PC-9 (cell line): ENCODE data around the gene SYNJ2. TPM values are rescaled to one million over a fixed set of nuclear protein-coding genes. Genes with fewer than 3 reads are reported as not detected.
A peak's percentile ranks its signal among the peaks of the same experiment; 100 is the strongest.

Experiments used
- BruUV-seq: library from RNA; stranded (reverse); fragments of 400-500 nt; replicated peaks from 2 replicates; lab custom pipeline; 2021; lab: Mats Ljungman, UMichigan
- CTCF ChIA-PET: fragments of 300-600 bp; sonication (Branson Sonifier 250); formaldehyde crosslinking; loops from one replicate; lab custom pipeline; 2022; ENCODE audit warnings: antibody characterized with exemption; lab: Charles Lee
- POLR2A ChIA-PET: fragments of 300-600 bp; sonication (Branson Sonifier 250); formaldehyde crosslinking; loops from one replicate; lab custom pipeline; 2022; ENCODE audit warnings: antibody characterized with exemption; ENCODE audit not compliant: unreplicated experiment; lab: Charles Lee
- DNase-seq, 2 experiments: peaks; one replicate each; pipeline versions ENCODE4 v3.0.0 to v3.0.0-alpha.2; 2015 to 2022; ENCODE audit warnings: mixed read lengths in 1 of 2
- H2AFZ ChIP-seq: fragments of 200-600 bp; sonication (generic); 2 replicates; pipeline ENCODE4 v1.8.1; 2017; ENCODE audit warnings: antibody characterized with exemption
- H3F3A ChIP-seq: fragments of 200-600 bp; sonication (generic); 2 replicates; pipeline ENCODE4 v1.8.1; 2017; ENCODE audit warnings: antibody characterized with exemption, mild to moderate bottlenecking, low read depth; ENCODE audit not compliant: insufficient read depth
- H3K27ac ChIP-seq: fragments of 200-600 bp; sonication (generic); 2 replicates; pipeline ENCODE4 v1.6.1; 2016; ENCODE audit warnings: mixed run types
- H3K27me3 ChIP-seq: fragments of 200-600 bp; sonication (generic); 2 replicates; pipeline ENCODE4 v1.6.1; 2016; ENCODE audit warnings: low read depth, mixed run types; ENCODE audit not compliant: insufficient read depth
- H3K36me3 ChIP-seq: fragments of 200-600 bp; sonication (generic); 2 replicates; pipeline ENCODE4 v1.6.1; 2016; ENCODE audit warnings: low read depth, mixed run types
- H3K4me1 ChIP-seq: fragments of 200-600 bp; sonication (generic); replicated peaks from 2 replicates; pipeline ENCODE4 v1.6.1; 2016; ENCODE audit warnings: mixed run types; ENCODE audit not compliant: insufficient read depth
- H3K4me2 ChIP-seq: fragments of 200-600 bp; sonication (generic); 2 replicates; pipeline ENCODE4 v1.6.1; 2017; ENCODE audit warnings: mixed run types
- H3K4me3 ChIP-seq: fragments of 200-600 bp; sonication (generic); 2 replicates; pipeline ENCODE4 v1.6.1; 2016; ENCODE audit warnings: mixed run types
- H3K79me2 ChIP-seq: fragments of 200-600 bp; sonication (generic); 2 replicates; pipeline ENCODE4 v1.6.1; 2017; ENCODE audit warnings: low read depth, mixed run types
- H3K9me2 ChIP-seq: fragments of 200-600 bp; sonication (generic); 2 replicates; pipeline ENCODE4 v1.8.1; 2017; ENCODE audit warnings: mild to moderate bottlenecking; ENCODE audit not compliant: insufficient read depth
- H3K9me3 ChIP-seq: fragments of 200-600 bp; sonication (generic); 2 replicates; pipeline ENCODE4 v1.8.1; 2016; ENCODE audit warnings: low read depth; ENCODE audit not compliant: insufficient read depth
- H4K20me1 ChIP-seq: fragments of 200-600 bp; sonication (generic); 2 replicates; pipeline ENCODE4 v1.8.1; 2017; ENCODE audit not compliant: insufficient read depth
- EZH2 ChIP-seq: fragments of 200-600 bp; sonication (generic); IDR thresholded peaks from 2 replicates; pipeline ENCODE4 v1.8.0; 2017; ENCODE audit warnings: antibody characterized with exemption, low read depth
- intact Hi-C: fragments of 100-400 bp; cut with micrococcal nuclease; formaldehyde crosslinking; loops from one replicate; pipeline ENCODE4 v1.10.0; 2022; ENCODE audit not compliant: unreplicated experiment
- total RNA-seq: library from RNA; stranded (reverse); gene quantifications from 2 replicates; pipeline ENCODE4 v1.2.3, GENCODE V29; 2021
- TF ChIP-seq, protein P1 (sequence below): fragments of 200-600 bp; sonication (generic); conservative IDR thresholded peaks from 2 replicates; pipeline ENCODE4 v1.6.1; 2017; ENCODE audit warnings: mixed run types, antibody characterized with exemption, mild to moderate bottlenecking, moderate library complexity

The SYNJ2 gene
- total RNA-seq, 1 experiment from 2014 or later: 30.3 TPM

DNA sequence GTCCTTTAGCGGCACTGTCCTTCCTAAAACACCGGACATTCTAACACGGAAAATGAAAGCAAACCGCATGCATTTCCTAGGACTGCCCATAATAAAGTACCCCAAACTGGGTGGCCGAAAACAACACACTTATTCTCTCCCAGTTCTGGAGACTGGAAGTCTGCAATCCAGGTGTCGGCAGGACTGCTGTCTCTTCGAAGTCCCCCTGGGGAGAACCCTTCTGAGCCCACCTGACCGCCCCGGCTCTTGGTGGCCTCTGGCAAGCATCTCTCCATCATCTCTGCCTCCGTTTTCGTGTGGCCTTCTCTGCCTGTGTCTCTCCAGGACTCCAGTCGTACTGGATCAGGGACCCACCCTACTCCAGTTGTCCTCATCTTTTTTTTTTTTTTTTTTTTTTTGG is 55.4 kb downstream of the SYNJ2 start:
- ChIA-PET CTCF (no interaction called here), POLR2A (no interaction called here)
- H3K79me2 ChIP-seq: peaks cover 33% of the 10 kb centered on the region
- H3K9me3 ChIP-seq: no peaks in the 10 kb centered on the region
- peaks cover 40% of the 10 kb centered on the region for H3F3A ChIP-seq
- no peak overlapping the region for H3K4me2 ChIP-seq
- H3K27me3 ChIP-seq: no peaks in the 10 kb centered on the region
- H3K9me2 ChIP-seq: no peaks in the 10 kb centered on the region
- DNase-seq: no peak
- H2AFZ ChIP-seq: no peak overlapping the region
- intact Hi-C loops: no loop called here
- TF ChIP-seq, protein P1, sequence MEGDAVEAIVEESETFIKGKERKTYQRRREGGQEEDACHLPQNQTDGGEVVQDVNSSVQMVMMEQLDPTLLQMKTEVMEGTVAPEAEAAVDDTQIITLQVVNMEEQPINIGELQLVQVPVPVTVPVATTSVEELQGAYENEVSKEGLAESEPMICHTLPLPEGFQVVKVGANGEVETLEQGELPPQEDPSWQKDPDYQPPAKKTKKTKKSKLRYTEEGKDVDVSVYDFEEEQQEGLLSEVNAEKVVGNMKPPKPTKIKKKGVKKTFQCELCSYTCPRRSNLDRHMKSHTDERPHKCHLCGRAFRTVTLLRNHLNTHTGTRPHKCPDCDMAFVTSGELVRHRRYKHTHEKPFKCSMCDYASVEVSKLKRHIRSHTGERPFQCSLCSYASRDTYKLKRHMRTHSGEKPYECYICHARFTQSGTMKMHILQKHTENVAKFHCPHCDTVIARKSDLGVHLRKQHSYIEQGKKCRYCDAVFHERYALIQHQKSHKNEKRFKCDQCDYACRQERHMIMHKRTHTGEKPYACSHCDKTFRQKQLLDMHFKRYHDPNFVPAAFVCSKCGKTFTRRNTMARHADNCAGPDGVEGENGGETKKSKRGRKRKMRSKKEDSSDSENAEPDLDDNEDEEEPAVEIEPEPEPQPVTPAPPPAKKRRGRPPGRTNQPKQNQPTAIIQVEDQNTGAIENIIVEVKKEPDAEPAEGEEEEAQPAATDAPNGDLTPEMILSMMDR: no peak
- no peak for TF ChIP-seq EZH2
- BruUV-seq: no TSS peak
- H3K27ac ChIP-seq: no peak overlapping the region
- peaks cover 3% of the 10 kb centered on the region; the same call in 1 of the 2 replicates for H4K20me1 ChIP-seq
- peaks cover 14% of the 10 kb centered on the region; the same call in 1 of the 2 replicates for H3K36me3 ChIP-seq
- peaks cover 57% of the 10 kb centered on the region for H3K4me1 ChIP-seq
- no peak overlapping the region for H3K4me3 ChIP-seq

DNA sequence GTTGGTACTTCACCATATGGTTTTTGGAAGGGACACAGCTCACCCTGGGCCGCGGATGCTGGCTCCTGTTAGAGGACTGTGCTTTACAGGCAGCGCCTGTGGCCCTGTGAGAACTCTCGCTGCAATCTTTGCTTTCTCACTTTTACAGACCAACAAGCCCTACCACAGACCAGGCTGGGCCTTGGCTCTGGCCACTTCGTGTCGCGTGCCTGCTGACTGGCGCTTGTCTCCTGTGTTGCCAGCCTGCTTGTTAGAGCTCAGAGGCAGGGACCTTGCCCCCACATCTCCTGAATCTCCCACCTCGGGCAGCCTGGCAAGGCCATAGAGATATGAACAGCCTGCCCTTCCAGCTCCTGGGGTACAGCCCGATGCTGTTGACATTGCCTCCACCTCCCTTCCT is 56.1 kb downstream of the SYNJ2 start:
- peaks cover 14% of the 10 kb centered on the region; the same call in 1 of the 2 replicates for H3K36me3 ChIP-seq
- no peak overlapping the region for H3K27ac ChIP-seq
- no peak for TF ChIP-seq EZH2
- TF ChIP-seq, protein P1: no peak
- H3K4me3 ChIP-seq: no peak overlapping the region
- H3K9me3 ChIP-seq: no peaks in the 10 kb centered on the region
- ChIA-PET CTCF (no interaction called here), POLR2A (no interaction called here)
- no peaks in the 10 kb centered on the region for H3K9me2 ChIP-seq
- H3K79me2 ChIP-seq: peaks cover 29% of the 10 kb centered on the region
- no peak for DNase-seq
- H3K27me3 ChIP-seq: no peaks in the 10 kb centered on the region
- H3K4me2 ChIP-seq: no peak overlapping the region
- H2AFZ ChIP-seq: no peak overlapping the region
- intact Hi-C loops: no loop called here
- H3K4me1 ChIP-seq: peaks cover 57% of the 10 kb centered on the region
- peaks cover 41% of the 10 kb centered on the region for H3F3A ChIP-seq
- BruUV-seq: no TSS peak
- H4K20me1 ChIP-seq: peaks cover 3% of the 10 kb centered on the region; the same call in 1 of the 2 replicates

DNA sequence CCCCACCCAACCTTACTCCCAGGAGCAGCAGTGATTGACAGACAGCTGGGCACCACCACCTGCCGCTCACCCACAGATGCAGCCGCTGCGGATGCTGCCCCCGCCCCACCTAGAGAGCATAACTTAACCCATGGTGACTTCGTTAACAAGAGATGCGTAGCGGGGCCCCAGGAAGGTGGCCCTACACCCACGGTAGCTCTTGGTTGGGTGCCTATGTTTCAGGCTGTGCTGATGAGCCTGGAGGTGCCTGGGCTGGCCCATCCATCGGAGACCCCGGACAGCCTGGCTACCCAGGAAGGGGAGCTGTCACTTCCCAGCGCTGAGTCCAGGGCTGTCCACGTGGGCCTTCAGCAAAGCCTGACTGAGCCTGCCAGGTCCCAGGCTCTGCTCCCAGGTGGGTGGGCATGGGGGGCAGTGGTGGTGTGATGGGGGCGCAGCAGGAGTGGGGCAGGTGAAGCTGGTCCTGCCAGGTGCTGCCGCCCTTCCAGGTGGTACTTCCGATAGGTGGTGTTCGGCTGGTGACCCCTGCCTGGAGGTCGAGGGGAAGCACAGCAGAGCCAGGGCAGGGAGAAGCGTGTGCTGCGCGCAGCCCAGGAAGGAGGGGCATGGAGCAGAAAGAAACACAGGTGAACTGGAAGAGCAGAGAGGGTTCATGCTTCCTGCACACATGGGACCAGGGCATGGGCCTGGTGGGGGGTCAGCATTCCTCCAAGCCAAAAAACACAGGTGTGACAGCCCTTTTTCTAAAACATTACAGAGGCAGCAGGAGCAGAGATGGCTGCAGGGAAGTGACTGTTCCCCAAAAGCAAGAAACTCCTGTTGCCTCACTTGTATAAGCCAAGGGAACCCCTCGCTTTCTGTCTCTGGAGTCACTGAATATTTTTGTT is 56.9 kb downstream of the SYNJ2 start:
- no peak for TF ChIP-seq EZH2
- TF ChIP-seq, protein P1: no peak
- intact Hi-C loops: no loop called here
- Histone ChIP-seq H3K9me3 (no peaks in the 10 kb centered on the region), H3K9me2 (no peaks in the 10 kb centered on the region), H3K4me3 (peak overlapping the region; percentile 43; the same call in 1 of the 2 replicates), H3K27ac (peak overlapping the region; percentile 90), H2AFZ (no peak overlapping the region), H3K4me1 (peaks cover 59% of the 10 kb centered on the region), H4K20me1 (peaks cover 3% of the 10 kb centered on the region; the same call in 1 of the 2 replicates), H3K36me3 (peaks cover 17% of the 10 kb centered on the region), H3K27me3 (no peaks in the 10 kb centered on the region), H3K79me2 (peaks cover 28% of the 10 kb centered on the region), H3F3A (peaks cover 41% of the 10 kb centered on the region), H3K4me2 (peak overlapping the region; percentile 85)
- POLR2A ChIA-PET: interaction anchor here (0.7 kb wide), 1 partner anchor 35 kb away, joined by 3 read pairs; no protein-coding TSS in a partner anchor
- DNase-seq: no peak
- BruUV-seq: no TSS peak
- CTCF ChIA-PET: no interaction called here
